NCI-H187 treated with DMSO at 0.1 percent for 48 hours (cell line): ENCODE data around the gene BIN1.

ENCODE experiments used
- DNase-seq: peaks from one replicate; lab custom pipeline; 2025; lab: John Stamatoyannopoulos, UW

Gene BIN1

GRCh38 chr2:127103243-127104165, 3.5 kb downstream of the BIN1 start:
- no peak for DNase-seq

GRCh38 chr2:127102521-127103242, 4.3 kb downstream of the BIN1 start:
- no peak for DNase-seq

DNA sequence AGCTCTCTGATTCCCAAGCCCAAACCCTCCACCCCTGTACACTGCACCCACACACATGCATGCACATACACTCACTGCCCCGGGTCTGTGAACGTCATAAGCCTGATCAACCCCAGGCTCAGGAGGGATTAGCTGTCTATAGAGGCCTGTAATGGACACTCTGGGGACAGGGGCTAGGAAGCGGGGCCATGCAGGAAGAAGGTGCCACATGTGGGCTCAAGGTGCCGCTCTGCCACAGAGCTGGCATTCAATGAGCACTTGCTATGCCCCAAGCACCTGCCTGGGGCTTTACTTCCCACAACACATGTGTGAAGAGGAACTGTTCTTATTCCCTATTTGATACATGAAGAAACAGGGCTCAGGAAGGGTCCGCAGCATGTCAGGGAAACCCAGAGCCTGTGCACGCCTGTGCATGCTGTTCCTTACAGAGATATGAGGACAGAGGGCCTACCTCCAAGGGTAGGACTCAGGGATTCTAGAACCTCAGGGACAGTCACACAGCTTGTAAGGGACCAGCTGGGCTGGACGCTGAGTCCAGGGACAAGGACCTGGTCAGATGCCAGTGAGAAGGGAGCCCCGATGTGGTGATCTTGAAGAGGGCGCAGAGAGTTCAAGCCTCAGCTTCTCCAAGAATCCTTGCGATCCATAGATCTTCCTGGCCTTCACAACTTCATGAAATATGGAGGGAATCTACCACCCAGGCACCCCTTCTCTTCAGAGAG, 5.0 kb downstream of the BIN1 start:
- no peak for DNase-seq

- DNase-seq, result no peak
These were observed 5.8 kb downstream of the BIN1 start for GRCh38 chr2:127101048-127101611.

- DNase-seq, result no peak
These were observed 6.5 kb downstream of the BIN1 start for GRCh38 chr2:127100251-127101047.

- no peak for DNase-seq
These were observed 8.2 kb downstream of the BIN1 start for GRCh38 chr2:127098711-127099110.

GRCh38 chr2:127097841-127098651, 8.9 kb downstream of the BIN1 start:
- DNase-seq, result no peak

GRCh38 chr2:127097471-127097765, 9.5 kb downstream of the BIN1 start:
- DNase-seq, result no peak

DNA sequence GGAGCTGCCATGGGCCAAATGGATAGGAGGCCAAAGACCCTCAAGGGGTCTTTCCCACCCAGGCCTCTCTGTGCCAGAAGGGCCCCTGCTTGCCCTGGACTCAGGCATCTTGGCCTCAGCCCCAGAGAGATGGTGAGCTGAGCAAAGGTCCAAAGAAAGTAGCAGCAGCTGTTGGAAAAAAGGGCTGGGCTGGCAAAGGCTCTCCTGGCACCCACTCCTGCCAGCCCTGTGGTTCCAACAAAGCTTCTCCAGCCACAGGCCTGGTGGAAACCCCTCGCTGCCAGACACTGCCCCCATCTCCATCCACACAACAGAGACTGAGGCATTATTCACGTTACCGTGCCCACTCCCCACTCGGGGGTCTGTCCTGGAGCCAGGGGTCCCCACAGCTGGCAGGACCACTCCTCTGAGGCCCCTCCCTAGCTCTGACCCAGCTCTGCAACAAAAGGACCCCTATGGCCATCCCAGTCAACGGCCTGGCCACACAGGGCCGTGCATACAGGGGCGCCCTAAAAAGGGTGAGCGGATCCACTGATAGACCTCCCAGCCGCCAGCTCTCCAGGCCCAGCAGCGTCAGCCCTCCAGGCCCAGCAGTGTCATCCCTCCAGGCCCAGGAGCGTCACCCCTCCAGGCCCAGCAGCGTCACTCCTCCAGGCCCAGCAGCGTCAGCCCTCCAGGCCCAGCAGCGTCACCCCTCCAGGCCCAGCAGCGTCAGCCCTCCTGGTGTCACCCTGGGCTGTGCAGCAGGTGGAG, 10.1 kb downstream of the BIN1 start:
- no peak for DNase-seq

DNA sequence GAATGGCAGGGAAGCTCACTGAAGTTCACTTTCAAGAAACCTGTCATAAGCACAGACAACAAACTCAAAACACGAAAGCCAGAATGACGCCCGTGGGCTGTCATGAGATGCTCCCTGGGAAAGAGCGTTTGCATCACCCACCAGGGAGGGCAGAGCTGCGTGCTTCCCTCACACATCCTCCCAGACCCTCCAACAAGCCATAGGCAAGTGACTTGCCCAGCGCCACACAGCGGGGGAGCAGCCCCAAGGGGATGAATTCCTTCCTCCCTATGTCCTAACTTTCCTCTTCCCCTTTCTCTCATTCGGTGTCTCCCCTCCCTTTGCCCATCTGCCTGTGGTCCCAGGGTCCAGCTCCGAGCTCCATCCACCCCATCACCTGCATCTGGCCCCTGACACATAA, 10.7 kb downstream of the BIN1 start:
- DNase-seq, result no peak

- DNase-seq, result no peak
These were observed 11.2 kb downstream of the BIN1 start for GRCh38 chr2:127095784-127096183.

GRCh38 chr2:127095367-127095641, 11.7 kb downstream of the BIN1 start:
- no peak for DNase-seq

GRCh38 chr2:127094509-127095366, 12.2 kb downstream of the BIN1 start:
- no peak for DNase-seq

DNA sequence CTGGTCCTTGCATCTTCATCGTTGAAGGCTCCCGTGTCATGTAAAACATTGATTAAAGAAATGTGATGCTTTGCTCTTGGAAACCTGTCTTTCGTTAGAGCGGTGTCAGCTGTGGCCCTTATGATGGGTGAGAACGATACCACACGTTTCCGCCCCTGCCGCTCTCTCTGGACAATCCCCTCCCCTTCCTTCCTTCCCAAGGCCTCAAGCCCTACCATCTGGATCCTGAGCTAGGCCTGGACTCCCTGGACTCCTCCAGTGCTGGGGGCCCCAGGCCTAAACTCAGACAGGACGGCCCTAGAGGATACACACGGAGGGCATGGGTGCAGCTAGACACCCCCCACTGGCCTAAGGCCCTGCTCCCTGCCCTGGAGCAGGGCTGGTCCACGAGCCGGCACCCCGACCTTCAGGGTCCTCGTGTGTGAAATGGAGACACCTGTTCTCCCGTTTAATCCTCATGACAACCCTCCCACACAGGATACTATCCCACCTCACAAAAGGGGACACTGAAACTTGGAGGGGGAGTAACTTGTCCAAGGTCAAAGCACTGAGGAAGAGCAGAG, 13.2 kb downstream of the BIN1 start:
- no peak for DNase-seq

DNA sequence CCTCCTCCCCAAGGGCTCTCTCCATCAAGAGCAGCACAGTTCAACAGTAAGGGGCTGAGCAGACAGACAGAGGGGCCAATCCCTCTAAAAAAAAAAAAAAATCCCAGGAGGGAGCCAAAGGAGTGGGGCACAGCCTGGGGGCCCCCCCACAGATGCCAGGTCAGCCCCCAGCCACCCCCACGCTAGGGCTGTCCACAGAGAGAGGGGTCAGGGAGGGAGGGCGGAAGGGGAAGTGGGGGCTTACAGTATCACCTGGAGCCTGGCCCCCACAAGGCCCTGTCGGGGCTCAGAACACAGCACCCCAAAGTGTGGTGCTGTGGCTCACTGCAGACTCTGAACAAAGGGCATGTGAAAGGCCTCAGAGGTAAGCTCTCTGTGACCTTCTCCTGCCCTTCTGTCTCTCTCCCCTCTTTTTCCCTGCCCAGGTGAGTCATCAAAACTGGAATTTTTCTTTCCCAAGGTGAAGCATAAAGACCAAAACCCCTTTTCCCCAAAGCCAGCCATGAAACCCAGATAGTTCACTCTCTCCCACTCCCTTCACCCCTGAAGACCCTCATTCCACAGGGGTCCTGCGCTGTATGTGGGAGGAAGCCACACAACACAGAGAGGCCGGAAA, 13.9 kb downstream of the BIN1 start:
- no peak for DNase-seq

- no peak for DNase-seq
These were observed 14.6 kb downstream of the BIN1 start for GRCh38 chr2:127092306-127092705.

DNA sequence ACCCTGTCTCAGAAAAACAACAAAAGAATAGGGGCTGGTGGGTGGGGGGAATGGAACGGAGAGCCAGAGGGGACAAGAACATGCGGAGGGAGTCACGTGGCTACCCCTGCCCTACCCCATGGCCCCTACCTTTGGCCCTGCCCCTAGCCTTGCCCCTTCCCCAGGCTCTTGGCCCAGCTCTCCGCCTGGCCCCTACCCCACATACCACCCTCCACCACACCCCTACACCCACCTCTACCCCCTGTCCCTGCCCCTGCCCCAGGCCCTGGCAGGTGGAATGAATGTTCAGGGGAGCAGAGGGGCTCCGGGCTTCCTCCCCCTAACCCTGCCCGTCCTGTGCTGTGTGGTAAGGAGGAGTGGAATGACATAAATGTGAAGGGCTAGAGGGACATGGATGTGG, 15.1 kb downstream of the BIN1 start:
- no peak for DNase-seq

DNA sequence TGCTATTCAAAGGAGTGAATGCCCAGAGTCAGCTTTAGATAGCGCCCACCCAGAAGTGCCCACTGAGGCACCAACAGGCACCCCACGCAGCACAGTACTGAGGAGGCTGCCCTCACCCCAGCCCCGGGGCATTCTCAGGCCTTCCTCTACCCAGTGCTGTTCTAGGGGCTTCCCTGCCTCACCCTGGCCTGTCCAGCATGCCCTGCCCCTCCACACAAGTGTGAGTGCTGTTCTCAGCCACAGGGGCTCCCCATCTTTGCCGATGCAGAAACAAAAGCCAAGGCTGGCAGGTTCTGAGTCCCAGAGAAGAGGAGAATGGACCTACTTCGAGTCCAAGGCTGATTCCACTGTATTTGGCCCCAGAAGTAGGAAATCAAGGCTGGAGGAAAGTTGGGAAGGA, 15.8 kb downstream of the BIN1 start:
- DNase-seq, result no peak
